Measurements from ENCODE around the gene CTNNA3.
A peak's percentile ranks its signal among the peaks of the same experiment; 100 is the strongest.

CTNNA3 gene

DNA sequence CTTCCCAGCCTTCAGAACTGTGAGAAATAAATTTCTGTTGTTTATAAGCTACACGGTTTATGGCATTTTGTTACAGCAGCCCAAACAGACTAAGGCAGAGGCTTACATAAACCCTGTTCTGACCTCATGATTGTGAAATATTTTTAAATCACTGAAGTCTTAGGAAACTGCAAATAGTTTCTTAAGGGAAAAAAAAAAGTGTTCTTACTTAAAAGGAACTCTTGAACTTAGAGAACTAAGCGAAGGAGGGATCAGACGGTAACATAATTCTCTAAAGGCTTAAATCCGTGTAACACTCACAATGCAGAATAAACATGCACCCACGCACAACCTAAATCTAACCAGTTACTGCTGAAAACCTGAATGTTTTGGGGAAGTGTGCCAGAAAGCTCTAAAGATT is 1519.2 kb downstream of the CTNNA3 start:
- DNase-seq, result peak; percentile 9 to 26

DNA sequence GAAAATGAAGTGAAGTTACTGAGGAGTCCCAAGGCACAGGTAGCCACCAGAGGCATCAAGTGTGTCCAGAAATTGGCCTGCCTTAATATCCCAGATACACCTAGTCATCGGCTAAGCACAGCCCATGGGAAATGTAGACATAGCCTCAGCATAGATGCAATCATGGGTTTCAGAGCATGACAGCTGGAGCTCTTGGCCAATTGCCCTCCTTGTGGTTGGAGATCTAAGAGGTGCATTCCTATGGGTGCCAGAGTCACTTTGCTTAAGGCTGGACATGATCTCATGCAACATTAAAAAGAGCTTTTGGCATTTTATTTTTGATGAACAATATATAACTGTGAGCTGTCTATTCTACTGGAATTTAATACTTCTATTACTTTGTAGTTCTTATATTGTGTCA is 1528.2 kb downstream of the CTNNA3 start:
- no peak for DNase-seq

DNA sequence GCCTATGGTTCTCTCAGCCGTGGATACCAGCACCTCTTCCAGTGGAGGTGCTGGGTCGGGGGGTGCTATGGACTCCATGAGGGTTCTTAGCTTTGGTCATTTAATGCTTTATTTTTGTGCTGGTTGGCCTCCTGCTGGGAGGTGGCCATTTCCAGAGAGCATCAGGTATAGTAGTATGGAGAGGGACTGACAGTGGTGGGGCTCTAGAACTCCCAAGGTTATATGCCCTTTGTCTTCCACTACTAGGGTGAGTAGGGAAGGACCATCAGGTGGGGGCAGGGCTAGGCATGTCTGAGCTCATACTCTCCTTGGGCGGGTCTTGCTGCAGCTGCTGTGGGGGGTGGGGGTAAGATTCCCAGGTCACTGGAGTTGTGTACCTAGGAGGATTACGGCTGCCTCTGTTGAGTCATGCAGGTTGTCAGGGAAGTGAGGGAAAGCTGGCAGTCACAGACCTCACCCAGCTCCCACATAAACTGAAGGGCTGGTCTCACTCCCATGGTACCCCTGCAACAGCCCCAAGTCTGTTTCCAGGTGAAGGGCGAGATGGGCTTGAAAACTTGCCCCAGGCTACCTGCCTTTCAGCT is 1533.3 kb downstream of the CTNNA3 start:
- no peak for DNase-seq

DNA sequence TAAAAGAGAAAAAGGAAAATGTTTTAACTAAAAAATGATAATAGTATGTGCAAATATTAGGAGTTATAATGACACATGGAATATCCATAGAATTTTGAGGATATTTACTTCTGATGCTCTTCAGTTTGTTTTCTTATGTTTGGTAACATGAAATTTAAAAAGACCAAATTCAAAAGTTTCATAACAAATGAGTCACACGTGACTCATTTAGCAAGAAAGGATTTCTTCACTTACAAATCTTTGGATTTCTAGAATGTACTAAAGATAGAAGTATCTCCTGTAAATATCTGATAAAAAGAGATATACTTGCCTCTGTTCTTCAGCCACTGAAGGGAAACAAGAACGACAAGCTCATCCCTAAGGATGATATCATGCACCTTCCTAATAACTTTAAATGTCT is 1544.6 kb downstream of the CTNNA3 start:
- no peak for DNase-seq

DNA sequence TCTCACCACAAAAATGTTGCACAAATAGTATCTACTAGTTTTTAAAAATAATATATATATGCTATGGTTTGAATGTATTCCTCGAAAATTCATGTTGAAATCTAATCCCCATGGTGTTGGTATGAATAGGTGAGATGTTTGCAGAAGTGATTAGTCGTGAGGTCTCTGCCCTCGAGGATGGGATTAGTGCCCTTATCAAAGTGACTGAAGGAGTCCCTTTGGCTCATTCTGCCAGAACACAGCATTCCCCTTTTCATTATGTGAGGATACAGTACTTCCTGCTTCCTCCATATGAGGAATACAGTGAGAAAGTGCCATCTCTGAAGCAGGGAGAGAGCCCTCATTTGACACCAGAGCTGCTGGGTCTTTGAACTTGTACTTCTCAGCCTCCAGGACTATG is 1547.7 kb downstream of the CTNNA3 start:
- DNase-seq, result no peak

DNA sequence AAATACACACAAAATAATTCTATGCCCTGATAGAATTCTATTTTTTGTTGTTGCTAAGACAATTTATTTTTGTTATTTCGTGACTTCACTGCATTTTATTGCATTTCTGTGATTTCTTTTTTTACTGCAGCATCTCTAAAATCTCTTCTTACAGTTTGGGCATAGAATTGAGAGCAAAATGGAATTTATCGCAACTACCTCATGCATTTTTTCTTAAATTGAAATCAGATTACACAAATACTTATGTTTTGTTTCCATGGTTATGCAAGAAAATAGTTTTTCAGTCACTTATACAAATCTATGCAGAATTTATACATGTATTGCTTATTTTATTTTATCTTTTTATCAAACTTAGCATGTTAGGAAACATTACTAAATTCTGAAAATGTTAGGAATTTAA is 1552.0 kb downstream of the CTNNA3 start:
- no peak for DNase-seq

DNA sequence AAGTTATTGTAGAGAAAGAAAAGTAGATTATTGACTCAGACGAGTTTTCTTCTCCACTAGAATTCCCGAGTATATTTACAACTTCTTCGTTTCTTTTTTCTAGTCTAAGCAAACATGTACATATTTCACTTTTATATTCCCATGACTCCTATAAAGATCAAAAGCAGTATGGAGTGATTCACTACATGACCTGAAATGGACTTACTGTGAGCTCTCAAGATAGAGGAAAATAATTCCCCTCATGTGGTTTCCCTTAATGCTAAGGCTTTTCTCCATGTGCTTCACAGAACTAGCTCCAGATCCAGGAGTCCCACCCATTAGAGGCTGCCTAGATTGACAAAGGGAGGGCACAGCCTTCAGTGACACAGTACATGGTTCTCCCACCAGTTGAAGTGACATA is 1593.2 kb downstream of the CTNNA3 start:
- DNase-seq, result no peak

DNA sequence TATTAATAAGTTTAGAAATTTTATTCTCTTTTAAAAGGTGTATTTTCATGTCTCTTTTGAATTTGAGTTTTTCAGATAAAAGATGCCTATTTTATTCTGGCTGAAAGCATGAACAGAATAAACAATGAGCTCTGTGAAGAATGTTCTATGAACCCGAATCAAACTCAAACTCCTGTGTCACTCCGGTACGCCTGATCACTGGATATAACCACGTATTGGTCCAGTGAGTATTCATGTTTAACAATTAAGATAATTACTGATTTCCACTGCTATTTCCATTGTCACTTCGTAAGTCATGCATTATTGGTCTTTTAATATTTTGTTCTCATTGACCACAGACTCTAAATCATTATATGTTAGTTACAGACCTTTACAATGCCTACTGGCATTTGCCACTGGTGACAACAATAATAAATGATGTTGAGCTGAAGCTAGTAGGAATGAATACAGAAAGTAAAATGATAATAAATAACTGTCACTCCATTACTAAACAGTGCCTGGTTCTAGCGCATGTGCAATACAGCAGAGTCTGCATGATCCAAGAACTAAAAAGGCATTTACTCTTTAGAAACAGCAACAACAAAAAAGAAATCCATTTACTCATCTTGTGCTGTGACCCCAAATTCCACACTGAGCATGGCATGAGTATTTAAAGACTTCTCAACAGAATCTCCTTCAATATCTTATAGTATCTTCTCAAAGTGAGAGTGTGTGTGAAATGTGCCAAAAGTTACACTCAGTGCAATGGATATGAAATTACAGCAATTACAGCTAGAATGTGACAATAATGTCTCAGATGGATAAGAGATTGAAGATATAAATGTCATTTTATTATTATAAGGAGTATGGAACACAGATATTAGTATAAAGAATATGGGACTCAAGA is 1597.2 kb downstream of the CTNNA3 start:
- no peak for DNase-seq

DNA sequence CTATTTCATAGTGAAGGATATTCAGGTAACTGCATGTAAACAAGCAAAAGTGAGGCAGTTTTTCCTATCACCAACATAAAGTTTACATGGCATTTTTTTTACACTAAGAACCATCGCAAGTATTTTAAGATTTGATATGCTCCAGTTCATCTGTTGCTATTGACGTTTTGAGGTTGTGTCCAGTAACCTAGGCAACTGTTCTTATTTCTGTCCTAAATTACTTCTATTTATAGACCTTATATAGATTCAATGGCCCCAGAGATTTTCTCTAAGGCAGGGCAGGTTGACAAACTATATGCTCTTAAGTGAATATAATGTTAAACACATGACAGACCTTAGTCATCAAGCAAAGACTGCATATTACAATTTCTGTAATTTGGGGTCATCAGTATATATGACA is 1600.4 kb downstream of the CTNNA3 start:
- no peak for DNase-seq

DNA sequence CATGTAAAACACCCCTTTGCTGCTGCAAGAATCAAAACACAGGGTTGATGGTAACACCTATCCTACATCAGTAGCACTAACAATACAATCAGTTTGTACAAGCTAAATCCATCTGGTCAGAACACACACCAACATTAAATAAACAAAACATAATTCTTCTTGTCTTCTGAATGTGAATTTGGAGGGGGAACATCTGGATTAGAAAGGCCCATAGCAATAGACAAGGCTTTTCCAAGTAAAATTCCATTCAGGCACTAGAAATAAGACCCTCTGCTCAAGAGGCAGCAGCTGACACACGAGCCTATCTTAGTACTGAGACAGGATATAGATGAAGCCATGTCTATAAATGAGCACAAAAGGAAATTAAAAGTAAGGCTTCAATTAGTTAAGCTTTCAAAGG is 1610.1 kb downstream of the CTNNA3 start:
- DNase-seq, result no peak

DNA sequence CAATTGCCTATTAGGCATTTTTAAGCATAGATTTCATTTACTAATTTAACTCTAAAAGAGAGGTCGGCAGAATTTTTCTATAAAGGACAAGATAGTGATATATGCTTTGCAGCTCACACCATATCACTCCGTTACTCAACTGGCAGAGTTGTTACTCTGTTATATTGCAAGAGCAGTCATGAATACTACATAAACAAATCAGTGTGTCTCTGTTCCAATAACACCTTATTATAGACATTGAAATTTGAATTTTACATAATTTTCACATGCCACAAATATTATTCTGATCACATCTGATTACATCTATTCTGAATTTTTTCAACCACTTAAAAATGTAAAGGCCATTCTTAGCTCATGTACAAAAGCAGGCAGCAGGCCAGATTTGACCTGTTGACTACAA is 1624.1 kb downstream of the CTNNA3 start:
- no peak for DNase-seq

DNA sequence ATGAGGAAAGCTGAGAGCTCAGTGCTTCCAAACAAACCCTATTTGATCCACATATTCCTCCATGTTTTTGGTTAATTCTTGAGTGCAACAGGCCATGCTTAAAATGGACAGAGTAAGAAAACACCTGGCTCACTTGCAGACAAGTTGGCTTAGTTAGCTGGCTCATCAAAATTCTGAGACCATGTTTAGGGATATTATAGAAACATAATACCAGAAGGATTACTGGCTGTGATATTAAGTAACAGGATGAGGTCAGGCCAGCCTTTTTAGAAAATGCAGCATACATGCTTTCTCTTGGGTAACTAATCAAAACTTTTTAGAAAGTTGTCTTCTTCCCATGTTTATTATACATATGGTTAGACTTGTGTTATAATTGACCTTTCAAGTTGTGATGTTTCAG is 1637.4 kb downstream of the CTNNA3 start:
- DNase-seq, result no peak

DNA sequence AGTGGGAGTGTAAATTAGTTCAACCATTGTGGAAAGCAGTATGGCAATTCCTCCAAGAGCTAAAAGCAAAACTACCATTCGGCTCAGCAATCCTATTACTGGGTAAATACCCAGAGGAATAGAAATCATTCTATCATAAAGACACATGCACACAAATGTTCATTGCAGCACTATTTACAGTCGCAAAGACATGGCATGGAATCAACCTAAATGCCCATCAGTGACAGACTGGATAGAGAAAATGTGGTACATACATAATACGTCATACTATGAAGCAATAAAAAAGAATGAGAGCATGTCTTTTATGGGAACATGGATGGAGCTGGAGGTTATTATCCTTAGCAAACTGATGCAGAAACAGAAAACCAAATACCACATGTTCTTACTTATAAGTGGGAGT is 1646.7 kb downstream of the CTNNA3 start:
- DNase-seq, result no peak

DNA sequence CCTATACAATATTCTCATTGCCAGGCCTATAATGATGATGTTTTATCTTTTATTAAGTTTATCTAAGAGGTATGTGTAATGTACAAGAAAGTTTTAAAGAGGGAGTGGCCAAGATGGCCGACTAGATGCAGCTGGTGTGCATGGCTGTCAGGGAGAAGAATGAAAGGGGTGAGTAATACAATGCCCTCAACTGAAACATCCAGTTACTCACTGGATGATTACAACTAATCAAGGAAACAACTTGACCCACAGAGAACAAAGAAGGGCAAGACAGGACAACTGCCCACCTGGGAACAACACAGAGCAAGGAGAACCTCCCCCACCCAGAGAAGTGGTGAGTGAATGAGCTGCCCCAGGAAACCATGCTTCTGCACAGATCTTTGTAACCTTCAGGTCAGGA is 1650.1 kb downstream of the CTNNA3 start:
- DNase-seq, result no peak

DNA sequence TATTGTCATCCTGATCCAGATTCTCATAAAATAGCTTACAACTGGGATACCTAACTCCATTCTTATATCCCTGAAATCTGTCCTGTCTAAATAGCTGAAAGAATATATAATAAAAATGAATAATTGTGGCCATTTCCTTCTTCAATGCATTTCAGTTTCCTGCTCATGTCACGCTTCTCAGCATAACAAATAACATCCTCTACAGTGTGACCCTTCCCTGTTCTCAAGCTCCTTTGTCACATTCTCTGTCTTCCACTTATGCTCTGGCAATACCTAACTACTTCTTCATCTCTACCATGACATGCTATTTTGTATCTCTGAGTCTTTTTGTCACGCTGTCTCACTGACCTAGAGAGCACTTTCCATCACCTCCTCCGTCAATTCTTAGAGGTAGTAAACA is 1654.2 kb downstream of the CTNNA3 start:
- DNase-seq, result no peak

DNA sequence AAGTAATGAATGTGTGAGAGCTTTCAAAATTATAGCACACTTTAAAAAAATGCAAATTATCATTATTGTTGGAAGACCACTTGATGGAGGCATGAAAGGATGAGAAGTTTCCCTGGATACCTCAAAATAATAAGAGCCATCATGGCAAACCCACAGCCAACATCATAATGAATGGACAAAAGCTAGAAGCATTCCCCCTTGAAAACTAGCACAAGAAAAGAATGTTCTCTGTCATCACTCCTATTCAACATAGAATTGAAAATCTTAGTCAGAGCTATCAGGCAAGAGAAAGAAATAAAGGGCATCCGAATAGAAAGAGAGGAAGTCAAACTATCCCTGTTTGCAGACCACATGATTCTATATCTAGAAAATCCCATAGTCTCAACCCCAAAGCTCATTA is 1657.4 kb downstream of the CTNNA3 start:
- no peak for DNase-seq

DNA sequence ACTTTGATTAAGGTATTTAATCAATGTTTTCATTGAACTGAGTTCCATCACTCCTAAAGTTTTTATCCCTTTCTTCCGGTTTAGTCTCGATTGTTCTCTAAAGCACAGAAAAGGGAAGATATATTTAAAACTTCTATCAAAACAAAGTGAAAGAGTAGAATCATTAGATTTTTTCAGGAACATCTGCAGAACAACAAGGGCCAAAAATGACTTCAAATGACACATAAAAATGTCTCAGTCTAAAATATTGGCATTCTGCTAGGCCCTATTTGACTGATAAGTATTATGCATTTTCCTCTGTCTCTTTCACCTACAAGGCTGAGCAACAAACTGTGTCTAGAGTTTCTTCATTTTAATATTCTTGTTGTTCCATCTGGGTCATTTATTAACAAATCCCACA is 1669.7 kb downstream of the CTNNA3 start:
- DNase-seq, result no peak

DNA sequence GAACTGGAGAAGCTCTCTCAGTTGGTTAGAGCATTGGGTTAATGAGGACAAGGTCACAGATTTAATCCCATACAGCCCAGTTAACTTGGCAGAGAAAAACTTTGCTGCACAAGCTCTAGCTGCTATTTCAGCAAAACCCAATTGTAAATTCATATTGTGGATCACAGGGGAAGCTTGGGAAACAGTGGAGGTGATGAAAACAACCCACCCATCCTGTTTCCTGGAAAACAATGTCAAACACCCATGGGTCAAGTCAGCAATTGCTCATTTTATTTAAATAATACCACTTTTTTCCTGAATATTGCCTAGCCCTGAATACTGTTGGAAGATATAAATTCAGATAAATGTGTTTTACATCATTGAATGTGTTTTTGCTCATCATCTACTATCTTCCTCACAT is 1670.8 kb downstream of the CTNNA3 start:
- no peak for DNase-seq

DNA sequence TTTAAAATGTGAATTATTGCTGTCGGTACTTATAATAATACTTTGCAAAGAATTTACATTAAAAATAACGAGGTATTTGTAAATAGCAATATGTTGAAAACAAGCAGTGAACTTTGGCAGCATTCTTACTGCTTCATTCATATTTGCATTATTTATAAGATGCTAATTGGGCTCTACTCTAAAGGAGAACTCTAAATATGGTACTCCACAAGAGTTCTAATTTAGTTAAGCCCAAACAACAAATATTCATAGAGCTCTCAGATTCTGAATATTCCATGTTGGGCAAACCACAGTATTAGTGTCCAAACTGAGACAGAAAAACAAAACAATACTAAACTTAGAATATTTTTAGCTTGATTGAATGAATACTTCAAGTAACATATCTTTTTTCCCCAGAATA is 1674.6 kb downstream of the CTNNA3 start:
- no peak for DNase-seq

DNA sequence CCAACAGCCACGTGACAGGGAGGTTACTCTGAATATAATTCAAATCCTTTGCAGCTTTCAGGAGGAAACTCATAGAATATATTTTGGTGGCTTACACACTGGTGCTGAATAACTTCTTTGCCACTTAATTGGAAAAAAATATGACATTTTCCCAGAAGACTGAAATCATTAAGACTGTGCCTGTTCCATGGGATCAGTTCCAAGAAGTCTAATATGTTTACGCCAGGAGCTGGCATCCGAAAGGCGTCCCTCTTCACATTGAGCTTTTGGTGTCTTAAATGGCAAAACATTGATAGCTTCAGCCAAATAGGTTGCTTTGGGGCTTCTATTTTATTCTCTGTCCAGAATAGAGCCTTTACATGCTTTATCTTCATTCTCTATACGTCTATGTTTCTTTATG is 1687.8 kb downstream of the CTNNA3 start:
- no peak for DNase-seq

DNA sequence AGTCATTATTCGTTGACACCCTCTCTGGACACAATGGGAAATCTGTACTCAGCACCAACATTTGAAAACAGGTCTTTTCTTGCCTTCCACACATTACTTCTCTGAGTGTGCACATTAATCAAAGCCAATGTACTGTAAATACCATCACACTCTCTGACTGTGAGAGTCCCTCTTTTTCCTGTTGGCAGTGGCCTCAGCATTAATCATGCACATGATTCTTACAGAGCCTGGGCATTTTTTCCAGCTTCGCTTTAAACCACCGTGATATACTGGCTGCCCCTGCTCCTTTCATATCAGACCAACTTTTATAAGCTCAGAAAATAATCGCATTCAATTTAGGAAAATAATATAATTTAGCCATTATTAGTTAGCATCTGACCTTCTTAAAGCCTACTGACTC is 1689.6 kb downstream of the CTNNA3 start:
- no peak for DNase-seq

DNA sequence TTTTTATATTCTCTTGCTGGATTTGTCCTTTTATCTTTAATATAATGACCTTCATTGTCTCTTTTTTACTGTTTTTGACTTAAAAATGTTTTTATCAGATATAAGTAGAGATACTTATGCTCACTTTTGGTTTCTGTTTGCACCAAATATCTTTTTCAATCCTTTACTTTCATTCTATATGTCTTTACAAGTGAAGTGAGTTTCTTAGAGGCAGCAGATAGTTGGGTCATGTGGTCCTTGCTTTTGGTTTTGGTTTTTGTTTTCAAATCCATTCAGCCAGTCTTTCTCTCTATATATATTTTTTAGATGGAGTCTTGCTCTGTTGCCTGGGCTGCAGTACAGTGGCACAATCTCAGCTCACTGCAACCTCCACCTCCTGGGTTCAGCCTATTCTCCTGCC is 1702.5 kb downstream of the CTNNA3 start:
- DNase-seq, result no peak

DNA sequence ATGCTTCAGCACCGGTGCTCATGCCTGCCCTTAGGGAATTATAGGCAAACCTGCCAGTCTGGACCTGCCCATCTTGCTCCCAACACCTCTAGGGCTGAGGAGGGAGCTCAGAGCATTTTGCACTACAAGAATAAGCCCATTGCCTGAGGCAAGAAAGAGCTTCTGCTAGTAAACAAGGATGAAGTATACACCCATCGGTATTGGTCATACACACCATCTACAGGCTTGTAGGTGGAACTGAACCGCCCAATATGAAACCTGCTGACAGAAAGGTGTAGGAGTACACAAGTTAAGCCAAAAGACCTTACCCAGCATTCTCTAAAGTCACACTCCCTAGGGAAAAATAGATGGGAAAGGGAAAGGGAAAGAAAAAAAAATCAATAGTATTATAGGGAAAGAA is 1727.1 kb downstream of the CTNNA3 start:
- DNase-seq, result no peak

DNA sequence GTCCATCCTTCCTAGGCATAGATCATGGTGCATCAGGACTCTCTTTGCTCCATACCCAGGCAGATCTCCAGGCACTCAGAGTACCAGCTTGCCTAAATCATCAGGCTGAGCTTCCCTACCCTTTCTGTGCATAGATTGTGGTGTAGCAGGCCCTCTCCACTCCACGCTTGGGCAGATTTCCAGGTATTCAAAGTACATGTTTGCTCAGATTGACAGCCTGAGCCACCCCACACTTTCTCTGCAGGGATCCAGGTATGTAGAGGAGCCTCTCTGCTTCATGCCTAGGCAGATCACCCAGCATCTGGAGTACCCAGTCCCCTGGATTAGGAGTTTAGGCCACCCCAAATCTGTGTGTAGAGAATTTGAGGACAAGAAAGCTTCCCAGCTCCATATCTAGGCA is 1727.6 kb downstream of the CTNNA3 start:
- no peak for DNase-seq

DNA sequence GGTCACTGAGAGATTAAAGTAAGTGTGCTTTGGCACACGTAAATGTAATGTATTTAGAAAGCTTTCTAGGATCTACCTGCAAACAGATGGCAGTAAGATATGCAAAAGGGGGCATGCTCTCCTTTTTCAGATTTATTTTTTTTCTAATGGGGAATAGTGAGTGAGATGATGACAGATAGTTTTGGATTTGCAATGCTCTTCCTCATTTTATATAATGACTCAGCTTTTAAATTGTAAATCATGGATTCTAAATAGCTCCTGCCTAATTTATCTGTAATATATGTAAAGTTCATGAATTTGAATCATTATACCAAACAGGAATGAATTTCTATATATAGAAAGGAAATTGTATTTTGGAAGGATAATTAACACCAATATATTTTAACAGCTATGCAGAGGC is 1731.8 kb downstream of the CTNNA3 start:
- no peak for DNase-seq
